Calu3 (cell line): ENCODE measurements around the gene FEN1. TPM values are rescaled to one million over a fixed set of nuclear protein-coding genes. Genes with fewer than 3 reads are reported as not detected.

Source experiments
- BruUV-seq: library from RNA; stranded (reverse); fragments of 400-500 nt; replicated peaks from 2 replicates; lab custom pipeline; 2021; lab: Mats Ljungman, UMichigan
- CTCF ChIA-PET: fragments of 300-600 bp; sonication (Branson Sonifier 250); formaldehyde crosslinking; loops from one replicate; lab custom pipeline; 2022; ENCODE audit warnings: antibody characterized with exemption; lab: Charles Lee
- DNase-seq: peaks from one replicate; pipeline ENCODE4 v3.0.0; 2022
- H3K27ac Mint-ChIP-seq: one replicate; pipeline ENCODE4 v1.8.0; 2022; ENCODE audit warnings: mixed read lengths; ENCODE audit not compliant: unreplicated experiment
- H3K27me3 Mint-ChIP-seq: one replicate; pipeline ENCODE4 v1.8.0; 2022; ENCODE audit warnings: mixed read lengths; ENCODE audit not compliant: unreplicated experiment
- H3K36me3 Mint-ChIP-seq: one replicate; pipeline ENCODE4 v1.8.0; 2022; ENCODE audit warnings: mild to moderate bottlenecking, moderate library complexity, mixed read lengths; ENCODE audit not compliant: insufficient read depth, unreplicated experiment
- H3K4me1 Mint-ChIP-seq: one replicate; pipeline ENCODE4 v1.8.0; 2022; ENCODE audit warnings: mild to moderate bottlenecking, low read depth, mixed read lengths; ENCODE audit not compliant: unreplicated experiment
- H3K4me3 Mint-ChIP-seq: one replicate; pipeline ENCODE4 v1.8.0; 2022; ENCODE audit warnings: mild to moderate bottlenecking, low read depth, moderate library complexity, mixed read lengths; ENCODE audit not compliant: unreplicated experiment
- H3K9me3 Mint-ChIP-seq: one replicate; pipeline ENCODE4 v1.8.0; 2022; ENCODE audit warnings: low read depth, mixed read lengths; ENCODE audit not compliant: unreplicated experiment
- CTCF ChIP-seq: fragments of 200-600 bp; IDR thresholded peaks from one replicate; pipeline ENCODE4 v1.8.0; 2022; ENCODE audit warnings: antibody characterized with exemption; ENCODE audit not compliant: unreplicated experiment
- intact Hi-C: fragments of 100-400 bp; cut with micrococcal nuclease; formaldehyde crosslinking; loops from one replicate; pipeline ENCODE4 v1.10.0; 2022; ENCODE audit not compliant: unreplicated experiment
- total RNA-seq: library from RNA; stranded (reverse); gene quantifications from 2 replicates; pipeline ENCODE4 v1.2.3, GENCODE V29; 2022

FEN1 gene
- total RNA-seq, 1 experiment from 2014 or later = 72.4 TPM

GRCh38 chr11:61833926-61834277 lies 41.2 kb downstream of the FEN1 start:
- Mint-ChIP-seq H3K4me1 (no peaks in the 10 kb centered on the region), H3K27ac (no peak overlapping the region), H3K36me3 (peaks cover 5% of the 10 kb centered on the region), H3K27me3 (peaks cover 67% of the 10 kb centered on the region), H3K4me3 (no peak overlapping the region), H3K9me3 (no peaks in the 10 kb centered on the region)
- CTCF ChIA-PET = interaction anchor here (0.6 kb wide), 1 partner anchor 138 kb away, joined by 9 read pairs; no protein-coding TSS in a partner anchor
- BruUV-seq = no TSS peak
- intact Hi-C loops = no loop called here
- no peak for DNase-seq
- no peak for TF ChIP-seq CTCF

- H3K36me3 Mint-ChIP-seq = peaks cover 2% of the 10 kb centered on the region
- no peaks in the 10 kb centered on the region for H3K4me1 Mint-ChIP-seq
- no TSS peak for BruUV-seq
- H3K9me3 Mint-ChIP-seq = no peaks in the 10 kb centered on the region
- no peak for TF ChIP-seq CTCF
- CTCF ChIA-PET = interaction anchor here (0.6 to 0.7 kb wide), 2 partner anchors 113 to 137 kb away, joined by 3 to 9 read pairs; no protein-coding TSS in a partner anchor
- H3K27me3 Mint-ChIP-seq = peaks cover 67% of the 10 kb centered on the region
- H3K4me3 Mint-ChIP-seq = no peak overlapping the region
- no peak for DNase-seq
- H3K27ac Mint-ChIP-seq = no peak overlapping the region
- intact Hi-C loops = no loop called here
Observed at GRCh38 chr11:61834278-61835048, 41.8 kb downstream of the FEN1 start.

GRCh38 chr11:61836193-61836592 lies 43.5 kb downstream of the FEN1 start:
- intact Hi-C loops = no loop called here
- DNase-seq = no peak
- CTCF ChIA-PET = no interaction called here
- BruUV-seq = no TSS peak
- Mint-ChIP-seq H3K9me3 (no peaks in the 10 kb centered on the region), H3K36me3 (no peaks in the 10 kb centered on the region), H3K27me3 (peaks cover 52% of the 10 kb centered on the region), H3K4me3 (no peak overlapping the region), H3K27ac (no peak overlapping the region), H3K4me1 (no peaks in the 10 kb centered on the region)
- no peak for TF ChIP-seq CTCF

GRCh38 chr11:61837411-61838005 lies 44.8 kb downstream of the FEN1 start:
- Mint-ChIP-seq H3K9me3 (no peaks in the 10 kb centered on the region), H3K27ac (no peak overlapping the region), H3K27me3 (peaks cover 40% of the 10 kb centered on the region), H3K4me1 (no peaks in the 10 kb centered on the region), H3K4me3 (no peak overlapping the region), H3K36me3 (no peaks in the 10 kb centered on the region)
- intact Hi-C loops = no loop called here
- no peak for TF ChIP-seq CTCF
- no TSS peak for BruUV-seq
- no peak for DNase-seq
- CTCF ChIA-PET = no interaction called here
